NCI-H187 (cell line): Measurements from ENCODE around the gene EZH2.

ENCODE experiments used
- DNase-seq, 2 experiments: peaks; one replicate each; lab custom pipeline; 2025; lab: John Stamatoyannopoulos, UW

EZH2 gene

DNA sequence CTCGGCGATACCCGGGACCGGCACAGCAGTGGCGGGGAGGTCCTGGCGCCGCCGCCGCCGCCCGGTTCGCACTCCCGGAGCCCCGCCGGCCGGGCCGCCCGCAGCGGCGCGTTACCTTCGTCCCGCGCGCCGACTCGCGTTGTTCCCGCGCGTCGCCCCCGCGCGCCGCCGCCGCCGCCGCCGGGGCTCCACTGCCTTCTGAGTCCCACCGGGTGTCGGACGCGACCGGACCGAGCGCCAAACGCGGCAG lies at the start of gene EZH2:
Gene EZH2 (minus strand): TSS at position 243 of the 250 bp plus-strand sequence. CDS start 36,993 bp downstream, outside the sequence.
- no peak for DNase-seq

DNA sequence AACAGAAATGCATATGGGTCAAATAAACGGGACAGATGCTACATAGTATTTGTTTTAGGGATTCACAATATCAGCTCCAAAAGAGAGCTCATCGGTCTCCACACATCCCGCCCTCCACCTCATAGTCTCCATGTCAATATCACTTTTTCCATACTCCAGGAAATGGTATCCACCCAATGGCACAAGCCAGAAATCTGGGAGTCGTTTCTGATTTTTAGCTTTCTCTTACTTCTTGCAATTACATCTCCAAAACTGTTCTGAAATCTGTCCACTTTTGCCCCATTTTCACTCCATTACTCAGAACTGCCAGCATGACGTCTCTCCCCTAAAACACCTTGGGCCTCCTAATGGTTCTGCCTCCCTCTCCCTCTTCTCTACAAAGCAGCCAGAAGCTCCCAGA lies 47.4 kb upstream of the EZH2 start:
- no peak for DNase-seq

DNA sequence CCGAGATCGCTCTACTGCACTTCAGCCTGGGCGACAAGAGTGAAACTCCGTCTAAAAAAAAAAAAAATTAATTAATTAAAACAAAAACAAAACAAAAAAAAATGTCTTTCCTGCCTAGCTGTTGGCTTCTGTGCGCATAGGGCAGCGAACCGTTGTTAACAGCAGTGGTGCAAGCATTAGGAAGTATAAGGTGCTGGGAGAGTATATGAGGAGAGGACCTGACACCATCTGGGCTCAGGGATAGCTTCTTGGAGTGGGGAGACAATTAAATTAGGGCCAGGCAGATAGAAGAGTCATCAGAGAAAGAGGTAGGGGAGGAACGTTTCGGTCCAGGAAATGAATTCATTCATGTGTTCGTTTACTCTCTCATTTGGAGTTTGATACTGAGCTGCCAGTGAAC lies 46.2 kb upstream of the EZH2 start:
- no peak for DNase-seq

DNA sequence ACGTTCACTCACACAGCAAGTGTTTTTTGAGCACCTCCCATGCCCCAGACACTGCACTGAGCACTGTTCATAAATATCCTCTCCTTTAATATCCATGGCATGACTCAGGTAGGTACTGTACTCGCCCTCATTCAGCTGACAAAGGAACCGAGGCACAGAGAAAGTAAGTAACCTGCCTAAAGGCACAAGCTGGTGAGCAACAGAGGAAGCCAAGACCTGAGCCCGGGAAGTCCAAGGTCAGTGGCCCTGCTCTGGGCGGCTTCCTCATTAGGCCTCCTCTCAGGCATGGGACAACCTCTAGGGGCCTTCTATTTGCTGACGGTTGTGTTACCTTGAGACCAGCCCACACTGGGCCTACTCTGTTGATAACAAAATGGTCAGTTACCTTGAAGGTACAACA lies 45.1 kb upstream of the EZH2 start:
- DNase-seq, result no peak

DNA sequence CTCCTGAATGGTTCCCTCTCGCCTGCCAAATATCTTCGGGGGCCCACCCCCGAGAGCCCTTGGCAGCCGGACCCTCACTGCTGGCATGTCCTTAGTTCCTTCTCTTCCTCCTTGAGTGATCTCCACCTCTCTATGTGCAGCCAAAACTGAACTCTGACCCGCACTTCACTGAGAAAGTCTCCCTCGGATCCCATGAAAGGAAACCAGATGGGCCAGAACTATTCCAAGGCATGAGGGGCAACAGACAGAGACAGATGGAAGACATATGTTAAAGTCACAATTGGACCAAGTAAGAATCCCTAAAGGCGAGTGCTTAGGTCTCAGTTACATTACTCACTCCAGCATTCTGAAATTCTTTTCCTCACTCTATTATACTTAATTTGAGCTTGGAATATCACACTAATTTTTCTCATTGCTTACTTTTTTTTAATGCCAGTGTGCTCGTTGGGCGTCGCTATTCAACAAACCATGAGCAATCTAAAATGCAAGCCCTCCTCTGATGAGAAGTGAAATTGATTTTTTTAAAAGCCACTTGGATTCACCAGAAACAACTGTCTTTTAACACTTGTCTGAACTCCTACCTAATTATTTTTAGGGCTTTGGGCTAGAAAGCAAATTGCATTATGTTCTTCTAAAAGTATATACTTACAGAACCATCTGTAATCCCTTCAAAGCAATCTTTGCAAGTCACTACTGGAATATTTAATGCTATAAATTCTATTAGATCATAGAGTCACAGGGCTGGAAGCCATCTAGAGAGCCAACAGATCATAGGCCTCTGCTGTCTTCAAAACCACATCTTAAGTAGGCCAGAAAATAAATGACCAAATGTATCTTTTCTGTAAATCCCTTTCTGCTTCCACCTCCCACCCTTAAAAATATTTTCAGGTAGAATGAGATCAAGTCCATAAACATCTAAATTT lies 43.3 kb upstream of the EZH2 start:
- no peak for DNase-seq

DNA sequence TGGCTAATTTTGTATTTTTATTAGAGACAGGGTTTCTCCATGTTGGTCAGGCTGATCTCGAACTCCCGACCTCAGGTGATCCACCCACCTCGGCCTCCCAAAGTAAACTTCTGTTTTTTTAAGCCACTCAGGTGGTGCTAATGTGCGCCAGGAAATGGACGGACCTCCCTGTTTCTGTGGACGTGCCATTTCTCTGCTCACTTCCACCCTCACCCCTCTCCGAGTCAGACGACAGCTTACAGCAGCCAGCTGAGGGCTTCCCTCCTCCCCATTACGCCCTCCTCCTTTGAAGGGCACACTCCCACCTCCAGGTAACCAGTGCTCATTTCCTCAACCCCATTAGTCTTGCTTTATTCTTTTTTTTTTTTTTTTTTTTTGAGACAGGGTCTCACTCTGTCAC lies 41.7 kb upstream of the EZH2 start:
- no peak for DNase-seq

DNA sequence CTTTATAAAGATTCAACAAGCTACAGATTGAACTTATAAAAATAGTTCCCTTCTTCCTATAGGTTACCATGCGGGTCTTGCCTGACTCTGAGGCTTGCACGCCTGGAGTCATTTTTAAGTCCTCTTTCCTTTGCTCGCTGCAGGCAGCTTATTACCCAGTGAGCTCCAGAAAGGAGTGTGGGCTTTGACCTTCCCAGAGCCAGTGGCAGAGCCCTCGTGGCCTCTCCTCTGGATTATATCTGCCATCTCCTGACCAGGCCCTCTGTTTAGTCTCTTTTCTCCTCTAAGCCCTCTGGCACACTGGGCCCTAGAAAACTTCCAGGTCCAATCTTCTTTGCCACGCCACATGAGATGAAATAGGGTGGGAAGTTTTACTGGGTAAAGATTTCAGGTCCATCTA lies 39.9 kb upstream of the EZH2 start:
- no peak for DNase-seq

DNA sequence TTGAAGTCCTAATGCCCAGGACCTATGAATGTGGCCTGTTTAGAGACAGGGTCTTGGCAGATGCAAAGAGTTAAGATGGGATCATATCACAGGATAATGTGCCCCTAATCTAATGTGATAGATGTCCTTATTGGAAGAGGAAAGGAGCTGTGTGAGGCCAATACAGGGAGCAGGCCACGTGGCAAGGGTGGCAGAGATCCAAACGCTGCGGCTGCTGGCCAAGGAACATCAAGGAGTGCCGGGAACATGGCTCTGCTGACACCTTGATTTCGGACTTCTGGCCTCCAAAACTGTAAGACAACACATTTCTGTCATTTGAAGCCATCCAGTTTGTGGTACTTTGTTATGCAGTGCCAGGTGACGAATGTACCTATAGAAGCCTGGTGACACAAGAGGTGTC lies 37.7 kb upstream of the EZH2 start:
- no peak for DNase-seq

DNA sequence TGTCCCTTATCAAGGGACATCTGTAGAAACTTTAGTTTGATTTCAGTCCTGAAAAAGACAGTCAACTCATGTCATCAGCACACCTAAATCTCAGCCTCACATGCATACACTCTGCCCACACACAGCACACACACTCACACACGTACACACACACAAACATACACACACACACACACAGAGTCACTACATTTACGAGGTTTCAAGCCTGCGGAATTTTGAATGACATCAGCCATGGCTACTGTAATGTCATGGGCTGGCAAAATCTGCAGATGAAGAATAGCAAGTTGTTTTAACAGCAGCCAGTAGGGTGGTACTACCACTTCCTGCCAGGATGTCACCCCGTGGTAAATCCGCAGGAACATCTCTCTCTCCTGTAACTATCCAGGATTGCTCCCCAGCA lies 37.1 kb upstream of the EZH2 start:
- DNase-seq, result no peak

DNA sequence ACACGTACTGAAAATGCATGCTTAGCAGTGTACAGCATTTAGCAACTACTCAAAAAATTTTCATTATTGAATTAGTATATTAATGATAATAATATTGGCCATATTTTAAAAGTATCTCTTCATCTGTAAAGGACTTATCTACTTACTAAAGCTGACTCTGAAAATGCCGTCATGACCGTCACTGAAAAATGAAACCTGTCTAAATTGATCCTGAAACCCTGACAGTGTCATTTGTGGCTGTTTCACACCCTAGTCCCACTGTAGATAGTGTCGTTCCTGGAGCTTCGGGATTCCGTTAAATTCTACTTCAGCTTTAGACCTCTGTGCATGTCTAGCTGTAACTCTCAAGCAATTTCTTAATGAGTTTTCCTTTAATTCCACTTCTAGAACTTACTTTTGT lies 35.8 kb upstream of the EZH2 start:
- no peak for DNase-seq

DNA sequence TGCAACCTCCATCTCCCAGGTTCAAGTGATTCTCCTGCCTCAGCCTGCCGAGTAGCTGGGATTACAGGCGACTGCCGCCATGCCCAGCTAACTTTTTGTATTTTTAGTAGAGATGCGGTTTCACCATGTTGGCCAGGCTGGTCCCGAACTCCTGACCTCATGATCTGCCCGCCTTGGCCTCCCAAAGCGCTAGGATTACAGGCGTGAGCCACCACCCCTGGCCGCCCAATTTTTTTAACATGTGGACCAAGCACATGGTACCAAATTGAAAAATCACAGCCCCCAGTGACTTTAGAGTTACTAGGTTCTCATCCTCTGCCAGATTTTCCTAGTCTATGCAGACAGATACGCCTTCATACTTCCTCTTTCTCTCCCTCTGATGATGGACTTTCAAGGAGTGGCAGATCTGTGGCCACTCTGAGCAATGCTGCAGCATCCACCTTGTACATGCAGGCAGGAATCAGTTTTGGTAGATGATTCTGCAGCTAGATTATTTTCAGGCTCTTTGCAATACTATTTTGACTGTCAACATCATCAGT lies 34.0 kb upstream of the EZH2 start:
- DNase-seq, result no peak

DNA sequence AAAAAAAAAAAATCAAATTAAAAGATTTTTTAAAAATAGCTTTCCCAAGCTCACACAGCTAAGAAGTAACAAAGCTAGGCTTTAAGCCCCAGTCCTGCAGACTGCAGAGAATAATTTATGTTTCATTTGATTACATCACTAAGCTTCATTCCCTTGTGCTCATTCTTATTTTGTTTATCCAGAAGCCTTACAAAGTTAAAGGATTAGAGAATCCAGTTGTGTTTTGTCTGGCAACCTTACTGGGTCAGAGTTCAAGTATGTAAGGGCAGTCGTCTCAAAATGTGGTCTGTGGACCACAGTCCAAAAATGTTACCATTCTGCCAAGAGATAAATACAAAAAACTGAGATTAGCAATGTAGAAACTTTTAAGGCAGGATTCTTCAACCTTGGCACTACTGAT lies 32.1 kb upstream of the EZH2 start:
- no peak for DNase-seq

DNA sequence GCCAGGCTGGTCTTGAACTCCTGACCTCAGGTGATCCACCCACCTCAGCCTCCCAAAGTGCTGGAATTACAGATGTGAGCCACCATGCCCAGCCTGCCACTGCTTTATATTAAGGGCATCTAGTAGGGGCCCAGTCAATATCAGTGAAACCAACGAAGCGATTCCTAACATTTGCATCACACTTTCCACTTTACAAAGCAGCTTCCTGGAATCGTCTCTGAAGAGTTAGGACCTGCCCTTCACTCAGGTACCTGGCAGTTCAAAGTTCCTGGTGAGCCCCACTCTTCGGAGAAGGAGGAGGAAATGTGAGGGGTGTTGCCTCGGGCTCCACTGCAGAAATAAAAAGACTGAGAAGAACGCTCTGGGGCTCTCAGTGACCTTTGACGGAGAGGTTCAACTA lies 31.1 kb upstream of the EZH2 start:
- DNase-seq, result no peak

DNA sequence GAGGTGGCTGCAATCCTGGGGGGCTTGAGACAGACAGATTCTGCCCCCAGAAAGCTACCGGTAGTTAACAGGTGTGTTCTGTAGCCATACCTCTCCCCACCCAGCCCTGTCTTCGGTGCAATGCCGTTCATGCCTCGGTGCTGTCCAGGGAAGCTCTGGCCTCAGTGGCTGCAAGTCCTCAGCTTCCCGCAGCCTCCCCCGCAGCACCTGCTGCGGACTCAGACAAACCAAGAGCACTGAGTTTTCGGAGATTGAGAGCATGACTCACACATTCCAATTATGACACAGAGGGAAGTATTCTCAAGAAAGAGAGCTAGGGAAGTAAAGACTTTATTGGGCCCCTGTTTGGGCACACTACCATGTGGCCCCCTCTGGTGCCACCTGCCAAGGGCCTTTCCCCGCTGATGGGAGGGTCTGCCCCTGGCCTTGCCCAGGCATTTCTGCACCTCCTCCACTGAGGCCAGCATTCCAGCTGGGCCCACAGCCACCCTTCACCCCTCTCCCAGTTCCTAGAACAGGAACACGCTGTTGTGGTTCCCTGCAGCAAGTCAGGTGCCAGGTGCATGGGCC lies 30.2 kb upstream of the EZH2 start:
- DNase-seq, result no peak

DNA sequence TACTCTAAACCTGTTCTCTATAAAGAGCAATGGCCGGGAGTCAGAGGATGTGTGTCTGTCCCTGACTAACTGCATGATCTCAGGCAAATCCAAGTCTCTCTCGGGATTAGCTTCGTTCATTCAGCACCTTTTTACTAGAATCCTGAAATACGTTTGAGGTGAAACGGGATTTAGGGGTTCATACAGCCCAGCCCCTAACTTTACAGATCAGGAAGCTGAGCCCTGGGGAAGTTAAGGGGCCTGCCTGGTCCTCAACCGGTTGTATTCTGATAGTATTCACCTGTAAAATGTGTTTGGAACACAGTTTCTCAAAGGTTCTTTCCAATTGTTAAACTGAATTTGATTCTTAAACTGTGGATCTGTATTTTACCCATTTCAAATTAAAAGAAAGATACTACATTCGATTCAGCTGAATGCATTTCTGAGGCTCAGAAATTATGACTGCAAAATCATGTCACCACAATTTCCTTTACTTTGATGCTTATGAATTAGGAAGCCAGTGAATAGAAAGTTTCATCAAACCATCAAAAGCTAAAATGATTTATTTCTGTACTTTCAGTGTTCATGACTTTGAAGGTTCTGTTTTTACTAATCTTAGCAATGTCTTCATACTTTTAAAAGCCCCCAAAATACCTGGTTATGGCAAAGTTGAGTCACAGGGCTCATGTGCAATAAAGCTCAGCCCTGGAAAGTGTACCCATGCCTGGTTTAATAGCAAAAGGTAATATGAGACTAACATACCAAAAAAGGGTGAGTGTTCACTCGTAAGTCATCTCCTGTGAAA lies 28.9 kb upstream of the EZH2 start:
- no peak for DNase-seq

DNA sequence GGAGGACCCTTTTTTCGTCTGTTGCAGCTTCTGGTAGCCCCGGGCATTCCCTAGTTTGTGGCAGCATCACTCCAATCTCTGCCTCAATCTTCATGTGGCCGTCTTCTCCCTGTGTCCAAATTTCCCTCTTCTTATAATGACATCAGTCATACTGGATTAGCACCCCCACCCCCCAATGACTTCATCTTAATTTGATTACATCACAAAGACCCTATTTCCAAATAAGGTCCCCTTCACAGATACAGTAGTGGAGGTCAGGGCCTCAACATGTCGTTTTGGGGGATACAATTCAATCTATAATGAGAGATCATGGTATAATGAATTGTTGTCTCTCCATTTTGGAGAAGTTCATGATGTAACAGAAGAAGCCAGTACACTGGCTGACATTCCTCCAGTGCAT lies 28.1 kb upstream of the EZH2 start:
- DNase-seq, result no peak

DNA sequence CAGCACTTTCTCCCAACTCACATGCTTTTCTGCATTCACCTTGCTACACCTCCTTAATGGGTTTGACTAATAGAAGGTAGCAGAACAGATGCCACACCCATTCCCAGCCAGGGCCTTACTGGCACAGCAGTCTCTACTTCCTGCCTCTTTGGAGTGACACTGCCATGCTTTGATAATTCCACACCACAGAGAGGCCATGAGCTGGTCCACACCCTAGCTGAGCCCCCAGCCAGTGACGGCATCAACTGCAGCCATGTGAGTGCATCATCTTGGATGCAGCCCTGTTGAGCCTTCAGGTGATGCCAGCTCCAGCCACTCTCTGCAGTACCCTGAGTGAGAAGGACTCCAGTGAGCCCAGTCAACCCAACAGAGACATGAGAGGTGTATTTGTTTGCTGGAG lies 27.5 kb upstream of the EZH2 start:
- no peak for DNase-seq

DNA sequence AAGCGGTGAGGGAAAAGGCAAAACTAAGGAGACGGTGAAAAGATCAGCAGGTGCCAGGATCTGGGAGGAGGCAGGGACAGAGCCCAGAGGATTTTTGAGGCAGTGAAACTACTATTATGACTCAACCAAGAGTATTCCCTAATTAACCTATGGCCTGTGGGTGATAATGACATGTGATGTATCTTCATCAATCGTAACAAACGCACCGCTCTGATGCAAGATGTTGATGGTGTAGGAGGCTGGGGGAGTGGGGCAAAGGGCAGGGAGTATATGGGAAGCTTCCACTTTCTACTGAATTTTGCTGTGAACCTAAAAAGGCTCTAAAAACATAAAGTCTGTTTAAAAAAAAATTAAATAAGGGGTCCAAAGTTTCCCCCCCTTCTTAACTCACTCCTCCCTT lies 25.5 kb upstream of the EZH2 start:
- no peak for DNase-seq

DNA sequence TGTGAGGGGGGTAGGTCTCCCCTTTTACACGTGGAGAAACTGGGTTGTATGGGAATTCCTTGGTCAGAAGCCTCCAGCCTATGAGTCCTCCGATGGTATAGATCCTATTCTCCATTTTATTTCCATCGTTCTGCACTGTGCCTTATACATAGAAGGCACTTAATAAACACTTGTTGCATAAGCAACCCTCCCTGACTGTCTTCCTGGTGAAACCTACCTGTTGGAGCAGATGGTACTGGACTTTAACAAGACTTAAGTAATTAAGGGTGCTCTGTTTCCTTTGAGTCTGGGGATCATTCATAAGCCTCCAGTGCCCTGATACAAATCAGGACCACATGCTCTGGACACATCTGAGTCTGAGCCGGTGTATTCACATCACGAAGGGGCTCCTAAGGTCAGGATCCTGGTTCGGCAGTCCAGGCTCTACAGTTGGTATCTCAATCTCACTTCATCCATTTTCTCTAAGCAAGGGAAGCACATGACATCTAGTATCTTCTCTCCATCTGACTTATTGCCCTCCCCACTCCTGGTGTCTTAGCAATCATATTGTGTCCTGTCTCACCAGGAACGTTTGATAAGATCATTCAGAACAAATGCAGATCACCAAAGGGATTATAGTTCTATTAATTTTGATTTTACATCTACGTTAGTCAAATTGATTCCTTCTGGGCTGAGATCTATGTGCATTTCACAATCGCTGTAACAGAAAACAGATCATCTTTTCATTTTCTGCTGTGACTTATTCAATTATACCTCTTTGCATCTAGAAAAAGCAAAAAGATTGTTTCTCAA lies 22.8 kb upstream of the EZH2 start:
- no peak for DNase-seq

DNA sequence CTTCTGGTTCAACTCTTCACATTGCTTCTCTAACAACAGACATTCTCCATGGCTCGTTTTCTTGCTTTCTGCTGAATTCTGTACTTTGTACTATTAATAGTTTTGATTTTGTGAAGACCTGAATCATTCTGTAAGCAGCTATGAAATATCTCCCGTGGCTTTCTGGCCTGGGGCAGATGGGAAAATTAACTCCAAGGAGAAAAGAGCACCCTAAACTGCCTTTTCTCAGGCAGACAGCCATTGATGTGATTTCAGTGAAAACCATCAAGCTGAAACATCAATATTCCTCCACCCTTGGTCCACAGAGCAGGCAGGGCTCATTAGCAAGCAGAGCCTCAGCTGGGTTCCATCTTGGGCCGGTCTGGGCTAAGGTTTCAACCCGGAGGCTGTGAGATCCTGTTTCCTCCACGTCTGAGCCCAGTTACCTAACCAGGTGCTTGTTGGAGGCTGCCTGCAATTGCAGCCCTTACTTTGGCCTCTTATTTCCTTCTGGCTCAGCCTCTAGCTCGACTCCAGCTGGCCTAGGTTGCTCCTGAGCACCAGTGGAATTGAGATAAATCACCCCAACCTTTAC lies 21.1 kb upstream of the EZH2 start:
- no peak for DNase-seq

DNA sequence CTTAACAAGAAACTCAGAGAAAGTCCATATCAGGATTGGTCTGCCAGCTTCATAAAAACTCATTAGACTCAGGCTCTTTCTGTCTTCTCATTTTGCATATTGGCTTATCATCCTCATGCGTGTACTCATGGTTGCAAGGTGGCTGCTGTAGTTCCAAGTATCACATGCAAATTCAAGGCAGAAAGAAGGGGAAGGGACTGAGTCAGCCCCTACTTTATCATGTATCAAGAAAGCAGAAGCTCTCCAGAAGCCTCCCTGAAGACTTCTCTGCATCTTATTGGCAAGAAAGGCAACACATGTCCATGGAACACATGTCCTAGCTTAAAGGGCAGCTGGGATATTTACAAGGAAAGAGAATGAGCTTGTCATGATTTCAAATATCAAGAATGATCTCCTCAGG lies 19.4 kb upstream of the EZH2 start:
- no peak for DNase-seq

DNA sequence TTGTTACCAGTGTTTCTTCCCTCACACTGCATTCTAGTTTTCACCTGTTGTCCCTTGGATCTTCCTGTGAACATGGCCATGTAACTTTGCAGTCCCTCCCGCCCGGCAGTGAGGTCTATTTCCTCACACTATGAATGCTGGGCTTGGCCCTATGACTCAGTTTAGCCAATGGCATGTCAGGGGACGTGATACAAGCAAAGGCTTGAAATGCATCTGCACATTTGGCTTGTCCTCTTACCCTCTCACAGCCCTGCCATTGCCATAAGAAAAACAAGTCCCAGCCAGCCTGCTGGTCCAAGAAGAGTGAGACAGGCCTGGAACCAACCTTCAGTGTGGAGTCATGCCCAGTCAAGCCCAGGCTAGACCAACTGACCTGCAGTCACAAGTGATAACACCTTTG lies 17.1 kb upstream of the EZH2 start:
- no peak for DNase-seq
